ENCODE measurements around the gene LSMEM2.
A peak's percentile ranks its signal among the peaks of the same experiment; 100 is the strongest.

LSMEM2 gene

DNA sequence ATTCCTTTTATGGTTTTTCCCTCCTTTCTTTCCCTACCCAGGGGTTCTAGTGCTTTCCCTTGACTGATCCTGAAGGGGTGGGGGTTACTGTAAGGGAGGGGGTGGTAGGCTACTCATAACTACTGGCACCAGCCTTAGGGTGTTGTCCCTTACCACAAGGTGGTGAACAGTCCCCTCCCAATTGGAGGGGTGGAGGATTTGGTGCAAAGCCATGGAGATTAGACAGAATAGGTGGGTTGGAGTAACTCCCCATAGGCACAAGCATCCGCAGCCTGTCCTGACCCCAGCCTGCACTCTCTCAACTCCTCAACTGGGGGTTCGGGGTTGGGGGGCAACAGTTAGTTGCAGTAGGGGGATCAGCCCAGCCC, 46.2 kb downstream of the LSMEM2 start:
- no peak for DNase-seq

DNA sequence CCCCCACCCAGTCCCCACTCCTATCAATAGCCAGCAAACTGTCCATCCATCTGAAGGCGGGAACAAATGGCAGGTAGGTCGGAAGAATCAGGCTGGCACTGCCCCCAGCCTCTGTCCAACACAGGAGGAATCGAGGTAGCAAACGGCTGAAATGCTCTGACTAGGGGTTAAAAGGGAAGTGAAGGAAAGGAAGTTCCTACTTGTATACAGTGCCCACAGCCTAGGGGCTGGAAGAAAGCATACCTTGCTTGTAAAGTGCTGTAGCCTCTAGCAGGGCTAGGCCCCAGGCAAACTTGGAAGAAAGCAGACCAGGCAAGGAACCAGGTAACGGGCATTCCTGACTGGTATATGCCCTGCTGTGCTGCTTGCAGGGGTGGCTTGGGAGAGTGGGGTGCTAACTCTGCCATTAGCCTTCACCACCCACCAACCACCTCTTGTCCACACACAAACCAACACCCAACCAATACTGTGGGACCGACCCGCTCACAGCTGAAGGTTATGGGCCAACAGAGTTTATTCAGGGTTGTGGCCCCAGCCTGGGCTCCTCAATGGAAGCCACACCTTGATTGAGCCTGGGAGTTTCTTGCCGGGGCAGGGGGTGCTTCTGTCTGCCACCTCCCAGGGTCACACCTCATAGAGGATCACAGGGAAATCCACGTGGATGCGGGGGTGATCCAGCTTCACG, 46.8 kb downstream of the LSMEM2 start:
- no peak for DNase-seq

DNA sequence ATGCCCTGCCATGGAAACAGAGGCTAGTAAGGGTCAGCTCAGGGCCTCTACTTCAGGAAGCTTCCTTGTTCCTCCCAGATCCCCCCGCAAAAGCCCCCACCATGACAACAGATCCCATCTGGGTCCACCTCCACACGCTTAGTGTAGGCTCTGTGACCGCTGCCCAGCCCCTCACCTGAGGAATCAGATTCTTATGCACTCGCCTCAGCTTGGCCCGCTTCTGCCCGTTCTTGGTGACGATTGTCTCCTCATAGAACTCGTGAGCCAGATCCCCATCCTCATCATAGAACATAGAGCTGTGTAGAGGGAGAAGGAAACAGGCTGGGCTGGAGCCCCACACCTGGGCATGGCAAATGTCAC, 47.3 kb downstream of the LSMEM2 start:
- no peak for DNase-seq

DNA sequence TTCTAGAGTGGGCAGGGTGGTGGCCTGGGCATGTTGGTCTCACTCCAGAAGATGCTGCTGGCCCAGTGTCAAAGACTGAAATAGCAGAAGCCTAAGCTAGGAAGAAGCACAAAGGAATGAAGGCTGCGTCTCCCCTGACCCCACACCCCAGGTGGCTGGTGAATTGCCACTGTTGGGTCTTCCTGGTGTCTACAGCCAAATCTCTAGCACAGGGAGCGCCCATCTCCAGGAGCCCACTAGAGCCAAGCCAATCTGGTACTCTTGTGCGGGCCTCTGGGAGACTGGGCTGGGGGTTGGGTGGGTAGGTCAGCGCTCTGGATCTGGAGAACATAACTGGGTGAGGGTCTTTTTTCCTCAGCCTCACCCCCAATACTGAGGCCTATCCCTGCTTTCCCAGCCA, 48.2 kb downstream of the LSMEM2 start:
- no peak for DNase-seq

GRCh38 chr3:50327943-50328691, 49.2 kb downstream of the LSMEM2 start, which contains the start of gene TUSC2:
TUSC2 (minus strand) TSS chr3:50328223; CDS start chr3:50328099, 124 bp downstream.
- peak; percentile 74 for DNase-seq

- no peak for DNase-seq
Observed at GRCh38 chr3:50330330-50330729, 51.4 kb downstream of the LSMEM2 start.

DNA sequence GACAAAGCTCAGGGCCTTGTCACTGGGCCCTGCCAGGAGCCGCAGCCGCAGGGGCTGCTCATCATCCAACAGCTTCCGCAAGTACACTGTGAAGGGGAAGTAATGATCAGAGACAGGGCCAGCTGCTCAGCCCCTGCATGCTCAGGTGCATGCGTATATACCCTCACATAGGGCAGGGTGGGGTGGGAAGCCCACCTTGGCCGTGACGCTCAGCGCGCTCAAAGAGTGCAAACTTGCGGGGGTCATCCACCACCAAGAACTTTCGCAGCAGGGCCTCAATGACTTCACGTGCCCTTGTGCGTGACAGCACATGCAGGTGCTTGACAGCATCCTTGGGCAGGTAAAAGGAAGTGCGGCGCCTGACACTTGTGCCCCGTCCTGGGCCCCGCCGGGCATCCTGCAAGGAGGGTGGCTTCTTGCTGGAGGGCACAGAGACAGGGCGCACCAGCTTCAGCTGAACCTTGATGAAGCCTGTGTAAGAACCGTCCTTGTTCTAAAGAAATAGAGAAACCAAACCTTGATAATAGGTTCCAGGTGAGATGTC, 52.5 kb downstream of the LSMEM2 start:
- DNase-seq: no peak

- no peak for DNase-seq
Observed at GRCh38 chr3:50333744-50334328, 54.9 kb downstream of the LSMEM2 start.

GRCh38 chr3:50334339-50335075, 55.6 kb downstream of the LSMEM2 start:
- no peak for DNase-seq

DNA sequence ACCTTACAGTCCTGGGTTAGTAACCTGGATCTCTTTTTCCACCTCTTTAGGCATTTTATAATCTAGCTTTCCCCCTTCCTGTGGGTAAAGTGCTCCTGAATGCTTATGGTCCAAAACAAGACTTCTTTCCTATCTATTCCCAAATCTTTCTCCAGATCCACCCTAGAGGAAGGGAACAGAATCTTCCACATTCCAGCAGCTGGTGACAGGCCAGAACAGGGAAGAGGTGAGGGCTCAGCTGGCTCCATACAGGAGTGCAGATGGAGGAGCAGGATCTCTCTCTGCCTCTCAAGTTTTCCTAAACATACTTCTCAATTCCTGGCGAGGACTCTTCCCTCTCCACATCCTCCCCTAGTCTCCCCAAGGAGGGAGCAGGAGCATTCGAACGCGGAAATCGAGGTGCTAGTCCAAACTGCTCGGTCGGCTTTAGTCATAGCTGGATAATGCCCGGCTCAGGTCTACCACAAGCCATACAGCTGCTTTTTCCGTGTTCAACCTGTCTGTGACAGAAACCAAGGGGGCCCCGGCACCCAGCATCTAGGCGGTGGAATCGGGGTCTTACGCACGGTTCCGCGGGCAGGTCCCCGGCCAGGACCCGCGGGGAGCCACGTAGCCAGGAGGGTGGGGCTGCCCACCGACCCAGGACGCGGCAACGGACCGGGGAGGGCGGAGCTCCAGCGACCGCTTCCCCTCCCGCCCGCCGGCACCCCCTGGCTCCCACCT, 57.7 kb downstream of the LSMEM2 start:
- DNase-seq: no peak

DNA sequence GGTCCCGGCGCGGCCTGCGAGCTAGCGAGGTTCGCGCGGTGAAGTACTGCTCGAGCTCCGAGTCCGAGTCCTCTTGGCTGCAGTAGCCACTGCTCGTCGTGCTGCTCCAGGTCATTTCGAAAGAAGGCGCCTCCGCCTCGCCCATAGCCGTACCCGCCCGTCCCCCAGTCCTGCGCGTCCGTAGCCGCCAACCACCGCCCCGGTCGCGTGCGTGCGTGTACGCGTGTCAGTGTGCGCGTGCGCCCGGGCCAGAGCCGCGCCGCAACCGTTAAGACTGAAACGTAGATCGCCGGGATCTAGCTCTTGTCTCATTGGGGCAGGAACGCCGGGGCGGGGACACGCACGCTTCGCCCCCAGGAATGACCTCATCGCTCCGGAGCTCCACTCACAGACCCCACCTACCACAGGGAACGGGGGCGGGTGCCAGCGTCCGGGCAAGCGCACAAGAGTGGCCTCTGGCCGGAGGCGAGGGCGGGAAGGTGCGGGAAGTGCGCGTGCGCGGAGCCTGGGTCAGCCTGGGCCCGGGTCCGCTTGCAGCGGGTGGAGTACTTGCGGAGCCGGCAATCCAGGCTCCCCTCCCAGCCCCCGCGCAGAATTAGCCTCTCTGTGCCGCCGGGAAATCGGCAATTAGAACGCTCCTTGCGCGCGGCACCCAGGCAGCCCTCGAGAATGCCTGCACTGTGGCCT, 58.4 kb downstream of the LSMEM2 start:
- peak; percentile 90 for DNase-seq

All from DMS 273 treated with DMSO at 0.1 percent for 48 hours (cell line).